Measurements from ENCODE around the gene UBAC2. TPM values are rescaled to one million over a fixed set of nuclear protein-coding genes. Genes with fewer than 3 reads are reported as not detected.
A peak's percentile ranks its signal among the peaks of the same experiment; 100 is the strongest.

UBAC2 gene
- total RNA-seq, 4 donors from 2014 or later, result 51.0 to 71.5 (median 61.1) TPM

- Histone ChIP-seq H3K4me1 (no peaks in the 10 kb centered on the region), H3K36me3 (peaks cover 0 to 12% of the 10 kb centered on the region in 2 donors), H3K9me3 (no peaks in the 10 kb centered on the region), H3K4me3 (no peak overlapping the region), H3K27me3 (no peaks in the 10 kb centered on the region), H3K27ac (no peak overlapping the region)
- intact Hi-C loops (cut with DNase I; ENCODE audit: low total_unique reads) (no loop called here), in situ Hi-C loops (cut with MboI; ENCODE audit: low sequenced_read_pairs in 4 of 4) (no loop called here)
- no peak for ATAC-seq
- TF ChIP-seq CTCF (IDR thresholded peaks at IDR 0.05 in 4 of 5, conservative IDR thresholded peaks at IDR 0.05 in 1 of 5) (no peak), POLR2A (IDR thresholded peaks at IDR 0.05) (no peak)
- DNase-seq, result no peak
Measured at GRCh38 chr13:99354371-99354951, 153.8 kb downstream of the UBAC2 start.

- no peak for DNase-seq
- no peak overlapping the region for H3K4me3 ChIP-seq
- H3K27me3 ChIP-seq, result no peaks in the 10 kb centered on the region
- H3K36me3 ChIP-seq, result peaks cover 0 to 19% of the 10 kb centered on the region in 2 donors
- ATAC-seq, result no peak
- H3K9me3 ChIP-seq, result no peaks in the 10 kb centered on the region
- H3K27ac ChIP-seq, result peak overlapping the region in 1 of 4 donors; percentile 44
- H3K4me1 ChIP-seq, result no peaks in the 10 kb centered on the region
- in situ Hi-C loops (cut with MboI; ENCODE audit: low sequenced_read_pairs in 4 of 4), result no loop called here
- no peak for TF ChIP-seq POLR2A (IDR thresholded peaks at IDR 0.05)
- no peak for TF ChIP-seq CTCF (IDR thresholded peaks at IDR 0.05 in 4 of 5, conservative IDR thresholded peaks at IDR 0.05 in 1 of 5)
- intact Hi-C loops (cut with DNase I; ENCODE audit: low total_unique reads), result no loop called here
Measured at GRCh38 chr13:99355267-99356011, 154.8 kb downstream of the UBAC2 start.

- Histone ChIP-seq H3K4me3 (peak overlapping the region in 1 of 4 donors; percentile 1), H3K27ac (peak overlapping the region; percentile 1 to 45 (median 32))
Measured at GRCh38 chr13:99356012-99356261, 155.3 kb downstream of the UBAC2 start.

GRCh38 chr13:99356262-99357091, 155.8 kb downstream of the UBAC2 start:
- Histone ChIP-seq H3K4me3 (peak overlapping the region in 1 of 4 donors; percentile 1), H3K36me3 (peaks cover 0 to 23% of the 10 kb centered on the region in 2 donors), H3K9me3 (no peaks in the 10 kb centered on the region), H3K4me1 (no peaks in the 10 kb centered on the region), H3K27me3 (no peaks in the 10 kb centered on the region), H3K27ac (peak overlapping the region; percentile 1 to 45 (median 32))
- in situ Hi-C loops (cut with MboI; ENCODE audit: low sequenced_read_pairs in 4 of 4), result no loop called here
- intact Hi-C loops (cut with DNase I; ENCODE audit: low total_unique reads), result no loop called here
- DNase-seq (no peak), ATAC-seq (peak; percentile 8 to 53)
- TF ChIP-seq POLR2A (IDR thresholded peaks at IDR 0.05), result no peak
- no peak for TF ChIP-seq CTCF (IDR thresholded peaks at IDR 0.05 in 4 of 5, conservative IDR thresholded peaks at IDR 0.05 in 1 of 5)

More at GRCh38 chr13:99356012-99356261, 155.3 kb downstream of the UBAC2 start:
- no peaks in the 10 kb centered on the region for H3K9me3 ChIP-seq
- H3K4me1 ChIP-seq, result no peaks in the 10 kb centered on the region
- intact Hi-C loops (cut with DNase I; ENCODE audit: low total_unique reads), result no loop called here
- ATAC-seq (peak; percentile 16 to 23), DNase-seq (no peak)
- H3K36me3 ChIP-seq, result peaks cover 0 to 19% of the 10 kb centered on the region in 2 donors
- in situ Hi-C loops (cut with MboI; ENCODE audit: low sequenced_read_pairs in 4 of 4), result no loop called here
- H3K27me3 ChIP-seq, result no peaks in the 10 kb centered on the region
- TF ChIP-seq CTCF (IDR thresholded peaks at IDR 0.05 in 4 of 5, conservative IDR thresholded peaks at IDR 0.05 in 1 of 5) (no peak), POLR2A (IDR thresholded peaks at IDR 0.05) (no peak)
